GM19397 (cell line): ENCODE data around the gene APPL2.

Experiments used
- ATAC-seq: cut with Tn5 transposase; IDR thresholded peaks from one replicate; pipeline ENCODE4 v1.9.1; 2021; ENCODE audit warnings: mild to moderate bottlenecking, moderate library complexity; ENCODE audit not compliant: unreplicated experiment

APPL2 gene

GRCh38 chr12:105156260-105156659, 79.7 kb downstream of the APPL2 start:
- no peak for ATAC-seq

GRCh38 chr12:105142259-105142658, 93.7 kb downstream of the APPL2 start:
- no peak for ATAC-seq

GRCh38 chr12:105141320-105141922, 94.6 kb downstream of the APPL2 start:
- no peak for ATAC-seq

GRCh38 chr12:105138248-105138647, 97.7 kb downstream of the APPL2 start:
- ATAC-seq, result no peak
